ENCODE data around the gene ST3GAL3.
A peak's percentile ranks its signal among the peaks of the same experiment; 100 is the strongest.

ST3GAL3 gene

DNA sequence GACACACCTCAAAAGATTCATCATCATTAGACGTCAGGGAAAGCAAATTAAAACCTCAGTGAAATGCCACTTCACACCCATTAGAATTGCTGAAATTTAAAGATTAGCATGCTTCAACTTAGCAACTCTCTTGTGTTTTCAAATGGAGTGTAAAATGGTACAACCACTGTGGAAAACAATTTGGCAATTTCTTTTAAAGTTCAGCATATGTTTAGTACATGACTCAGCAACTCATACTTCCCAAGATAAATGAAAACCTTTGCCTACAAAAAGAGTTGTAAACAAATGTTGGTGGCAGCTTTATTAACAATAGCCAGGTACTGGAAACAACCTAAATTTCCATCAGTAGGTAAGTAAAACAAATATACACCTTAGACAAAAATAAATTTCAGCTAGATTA is 42.7 kb downstream of the ST3GAL3 start:
- DNase-seq (ENCODE audit: extremely low spot score), result no peak
- no peak for TF ChIP-seq PKNOX1 (IDR thresholded peaks at IDR 0.05)
- TF ChIP-seq FOXK2 (IDR thresholded peaks at IDR 0.05), result no peak
- no peak for TF ChIP-seq ARNT (IDR thresholded peaks at IDR 0.05)
- no peak for TF ChIP-seq HDGF (IDR thresholded peaks at IDR 0.05; ENCODE audit: borderline replicate concordance)
- TF ChIP-seq BHLHE40 (IDR thresholded peaks at IDR 0.05; ENCODE audit: borderline replicate concordance), result no peak
- no peak for TF ChIP-seq SUZ12 (IDR thresholded peaks at IDR 0.05)
- no peak for TF ChIP-seq ELF4 (IDR thresholded peaks at IDR 0.05)
- TF ChIP-seq SP1 (IDR thresholded peaks at IDR 0.05), result no peak
- no peak for TF ChIP-seq TARDBP (IDR thresholded peaks at IDR 0.05)
- TF ChIP-seq CTBP1 (IDR thresholded peaks at IDR 0.05; ENCODE audit: borderline replicate concordance), result no peak
- TF ChIP-seq L3MBTL2 (conservative IDR thresholded peaks at IDR 0.05), result no peak
- TF ChIP-seq NFRKB (IDR thresholded peaks at IDR 0.05), result no peak
- TF ChIP-seq ZNF384 (IDR thresholded peaks at IDR 0.05), result no peak
- no peak for TF ChIP-seq FOXA1 (IDR thresholded peaks at IDR 0.05)
- POLR2A ChIA-PET, result no interaction called here
- CTCF ChIA-PET, result no interaction called here

DNA sequence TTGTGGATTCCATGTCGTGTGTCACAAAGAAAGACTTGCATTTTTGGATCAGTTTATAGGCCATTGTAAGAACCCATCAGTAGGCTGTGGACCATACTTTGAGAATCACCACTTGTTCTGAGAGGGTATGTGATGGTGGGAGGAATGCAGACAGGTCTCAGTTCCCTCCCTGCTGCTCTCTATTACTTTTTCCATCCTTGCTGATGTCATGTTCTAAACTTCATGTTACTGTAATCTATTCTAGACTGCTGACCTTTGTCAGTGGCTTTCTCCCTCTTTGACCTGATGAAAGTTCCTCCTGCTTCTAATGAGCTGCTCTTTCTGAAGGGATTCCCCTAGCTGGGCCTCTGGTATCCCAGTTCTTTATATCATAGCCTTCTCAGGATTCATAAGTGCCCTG is 46.1 kb downstream of the ST3GAL3 start:
- TF ChIP-seq HDGF (IDR thresholded peaks at IDR 0.05; ENCODE audit: borderline replicate concordance), result no peak
- TF ChIP-seq ARNT (IDR thresholded peaks at IDR 0.05), result no peak
- no peak for TF ChIP-seq ZNF384 (IDR thresholded peaks at IDR 0.05)
- ChIA-PET POLR2A (no interaction called here), CTCF (no interaction called here)
- DNase-seq (ENCODE audit: extremely low spot score), result no peak

GRCh38 chr1:43754892-43755291 is 47.6 kb downstream of the ST3GAL3 start:
- no peak for DNase-seq (ENCODE audit: extremely low spot score)
- ChIA-PET CTCF (no interaction called here), POLR2A (no interaction called here)
- TF ChIP-seq FOXA1 (IDR thresholded peaks at IDR 0.05) (no peak), FOXK2 (IDR thresholded peaks at IDR 0.05) (no peak), LEF1 (IDR thresholded peaks at IDR 0.05; ENCODE audit: borderline replicate concordance) (no peak), L3MBTL2 (conservative IDR thresholded peaks at IDR 0.05) (no peak), PKNOX1 (IDR thresholded peaks at IDR 0.05) (no peak), BHLHE40 (IDR thresholded peaks at IDR 0.05; ENCODE audit: borderline replicate concordance) (no peak), NFRKB (IDR thresholded peaks at IDR 0.05) (no peak), SP1 (IDR thresholded peaks at IDR 0.05) (no peak), ZNF384 (IDR thresholded peaks at IDR 0.05) (no peak), HDGF (IDR thresholded peaks at IDR 0.05; ENCODE audit: borderline replicate concordance) (no peak), ELF4 (IDR thresholded peaks at IDR 0.05) (no peak), ARNT (IDR thresholded peaks at IDR 0.05) (no peak), FOXM1 (IDR thresholded peaks at IDR 0.05; ENCODE audit: borderline replicate concordance) (no peak), CTBP1 (IDR thresholded peaks at IDR 0.05; ENCODE audit: borderline replicate concordance) (no peak)

GRCh38 chr1:43757343-43758053 is 50.2 kb downstream of the ST3GAL3 start:
- TF ChIP-seq L3MBTL2 (conservative IDR thresholded peaks at IDR 0.05), result no peak
- no peak for TF ChIP-seq ZNF384 (IDR thresholded peaks at IDR 0.05)
- no peak for TF ChIP-seq PKNOX1 (IDR thresholded peaks at IDR 0.05)
- TF ChIP-seq HDGF (IDR thresholded peaks at IDR 0.05; ENCODE audit: borderline replicate concordance), result no peak
- no peak for TF ChIP-seq SP1 (IDR thresholded peaks at IDR 0.05)
- TF ChIP-seq SUZ12 (IDR thresholded peaks at IDR 0.05), result no peak
- no peak for TF ChIP-seq ARNT (IDR thresholded peaks at IDR 0.05)
- no peak for TF ChIP-seq ELF4 (IDR thresholded peaks at IDR 0.05)
- no peak for TF ChIP-seq TARDBP (IDR thresholded peaks at IDR 0.05)
- TF ChIP-seq LEF1 (IDR thresholded peaks at IDR 0.05; ENCODE audit: borderline replicate concordance), result no peak
- TF ChIP-seq BHLHE40 (IDR thresholded peaks at IDR 0.05; ENCODE audit: borderline replicate concordance), result no peak
- TF ChIP-seq NFRKB (IDR thresholded peaks at IDR 0.05), result no peak
- no peak for TF ChIP-seq FOXK2 (IDR thresholded peaks at IDR 0.05)
- ChIA-PET CTCF (no interaction called here), POLR2A (no interaction called here)
- no peak for DNase-seq (ENCODE audit: extremely low spot score)

GRCh38 chr1:43760745-43761317 is 53.5 kb downstream of the ST3GAL3 start:
- CTCF ChIA-PET, result interaction anchor here (0.5 kb wide), 1 partner anchor 102 kb away, joined by 4 read pairs; no protein-coding TSS in a partner anchor
- no peak for TF ChIP-seq LEF1 (IDR thresholded peaks at IDR 0.05; ENCODE audit: borderline replicate concordance)
- no peak for TF ChIP-seq ELF4 (IDR thresholded peaks at IDR 0.05)
- no peak for TF ChIP-seq FOXM1 (IDR thresholded peaks at IDR 0.05; ENCODE audit: borderline replicate concordance)
- TF ChIP-seq SUZ12 (IDR thresholded peaks at IDR 0.05), result no peak
- TF ChIP-seq ARNT (IDR thresholded peaks at IDR 0.05), result no peak
- TF ChIP-seq FOXK2 (IDR thresholded peaks at IDR 0.05), result no peak
- no peak for TF ChIP-seq ZNF384 (IDR thresholded peaks at IDR 0.05)
- TF ChIP-seq L3MBTL2 (conservative IDR thresholded peaks at IDR 0.05), result no peak
- TF ChIP-seq FOXA1 (IDR thresholded peaks at IDR 0.05), result no peak
- POLR2A ChIA-PET, result no interaction called here
- no peak for DNase-seq (ENCODE audit: extremely low spot score)

GRCh38 chr1:43763497-43763973 is 56.2 kb downstream of the ST3GAL3 start:
- CTCF ChIA-PET, result interaction anchor here (0.6 to 7.8 kb wide), 21 partner anchors 25 to 284 kb away, joined by 3 to 127 read pairs (median 4); partner anchors contain the start of genes ATP6V0B, IPO13 and PTPRF
- POLR2A ChIA-PET, result interaction anchor here (1.4 to 1.6 kb wide), 2 partner anchors 113 to 171 kb away, joined by 6 to 8 read pairs; partner anchors contain the start of gene KDM4A
- peak; percentile 76 for DNase-seq (ENCODE audit: extremely low spot score)
- no peak for TF ChIP-seq NFRKB (IDR thresholded peaks at IDR 0.05)
- peak; percentile 45; the same call in 1 of the 2 replicates for TF ChIP-seq PKNOX1 (IDR thresholded peaks at IDR 0.05)
- TF ChIP-seq FOXA1 (IDR thresholded peaks at IDR 0.05), result no peak
